Spleen (tissue), 7 donors: ENCODE results near the gene LGALS12.
"Not testable (repeated sequence)": the region's sequence is repeated elsewhere in the genome, so short reads cannot be mapped to it uniquely, and the experiment has no call there.

Experiments
- POLR2A ChIP-seq, 3 donors: fragments of 450-650 bp; IDR thresholded peaks; one replicate each; pipeline ENCODE4 v1.5.1; 2017; ENCODE audit warnings: antibody characterized with exemption in 3 of 3, mild to moderate bottlenecking in 1 of 3
- POLR2AphosphoS5 ChIP-seq, 3 donors: sonication (generic); formaldehyde crosslinking; IDR thresholded peaks; one replicate each; pipeline ENCODE4 v1.5.1; 2017; ENCODE audit warnings: antibody characterized with exemption in 3 of 3
- TF ChIP-seq, protein P1 (sequence below), 11 experiments: fragments of 200-600 bp in 7 of 11; fragments of 450-650 bp in 4 of 11; sonication (generic) in 4 of 11; IDR thresholded peaks in 8 of 11; conservative IDR thresholded peaks in 3 of 11; 1 replicate in 7 of 11; 2 replicates in 4 of 11; pipeline versions ENCODE4 v1.4.0 to v1.8.0; 2016 to 2021; ENCODE audit warnings: antibody characterized with exemption in 11 of 11, inconsistent platforms in 4 of 11, mild to moderate bottlenecking in 1 of 11
- donor health status: DM: no; HTN: no; CAD: no; lungs with moderate emphysema.
- donor health status: DM: no; HTN: no; CAD: no.
- donor health status: DM: no; HTN: no; CAD: no.

DNA sequence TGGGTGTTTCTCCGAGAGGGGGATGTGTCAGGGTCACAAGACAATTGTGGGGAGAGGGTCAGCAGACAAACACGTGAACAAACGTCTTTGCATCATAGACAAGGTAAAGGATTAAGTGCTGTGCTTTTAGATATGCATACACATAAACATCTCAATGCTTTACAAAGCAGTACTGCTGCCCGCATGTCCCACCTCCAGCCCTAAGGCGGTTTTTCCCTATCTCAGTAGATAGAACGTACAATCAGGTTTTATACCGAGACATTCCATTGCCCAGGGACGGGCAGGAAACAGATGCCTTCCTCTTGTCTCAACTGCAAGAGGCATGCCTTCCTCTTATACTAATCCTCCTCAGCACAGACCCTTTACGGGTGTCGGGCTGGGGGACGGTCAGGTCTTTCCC, 22.3 kb downstream of the LGALS12 start:
- TF ChIP-seq POLR2AphosphoS5, POLR2A (IDR thresholded peaks at IDR 0.05): not testable (repeated sequence)
- TF ChIP-seq, protein P1, sequence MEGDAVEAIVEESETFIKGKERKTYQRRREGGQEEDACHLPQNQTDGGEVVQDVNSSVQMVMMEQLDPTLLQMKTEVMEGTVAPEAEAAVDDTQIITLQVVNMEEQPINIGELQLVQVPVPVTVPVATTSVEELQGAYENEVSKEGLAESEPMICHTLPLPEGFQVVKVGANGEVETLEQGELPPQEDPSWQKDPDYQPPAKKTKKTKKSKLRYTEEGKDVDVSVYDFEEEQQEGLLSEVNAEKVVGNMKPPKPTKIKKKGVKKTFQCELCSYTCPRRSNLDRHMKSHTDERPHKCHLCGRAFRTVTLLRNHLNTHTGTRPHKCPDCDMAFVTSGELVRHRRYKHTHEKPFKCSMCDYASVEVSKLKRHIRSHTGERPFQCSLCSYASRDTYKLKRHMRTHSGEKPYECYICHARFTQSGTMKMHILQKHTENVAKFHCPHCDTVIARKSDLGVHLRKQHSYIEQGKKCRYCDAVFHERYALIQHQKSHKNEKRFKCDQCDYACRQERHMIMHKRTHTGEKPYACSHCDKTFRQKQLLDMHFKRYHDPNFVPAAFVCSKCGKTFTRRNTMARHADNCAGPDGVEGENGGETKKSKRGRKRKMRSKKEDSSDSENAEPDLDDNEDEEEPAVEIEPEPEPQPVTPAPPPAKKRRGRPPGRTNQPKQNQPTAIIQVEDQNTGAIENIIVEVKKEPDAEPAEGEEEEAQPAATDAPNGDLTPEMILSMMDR (IDR thresholded peaks at IDR 0.05 in 8 of 11, conservative IDR thresholded peaks at IDR 0.05 in 3 of 11): not testable (repeated sequence)
